Type B pancreatic cell (in vitro differentiated cells): ENCODE data around the gene PTRH1. TPM values are rescaled to one million over a fixed set of nuclear protein-coding genes. Genes with fewer than 3 reads are reported as not detected.

Experiments
- DNase-seq: peaks from one replicate; pipeline ENCODE4 v3.0.0; 2021; ENCODE audit warnings: mixed read lengths; ENCODE audit not compliant: unreplicated experiment; ENCODE audit errors: extremely low spot score
- H3K27ac Mint-ChIP-seq: 2 replicates; pipeline ENCODE4 v1.8.0; 2021; ENCODE audit warnings: mild to moderate bottlenecking, mixed read lengths
- H3K27me3 Mint-ChIP-seq: 2 replicates; pipeline ENCODE4 v1.8.0; 2021; ENCODE audit warnings: mixed read lengths
- H3K36me3 Mint-ChIP-seq: 2 replicates; pipeline ENCODE4 v1.8.0; 2021; ENCODE audit warnings: mixed read lengths
- H3K4me1 Mint-ChIP-seq: one replicate; pipeline ENCODE4 v1.8.0; 2021; ENCODE audit warnings: mixed read lengths; ENCODE audit not compliant: unreplicated experiment
- H3K4me3 Mint-ChIP-seq: 2 replicates; pipeline ENCODE4 v1.8.0; 2021; ENCODE audit warnings: mild to moderate bottlenecking, mixed read lengths
- H3K9me3 Mint-ChIP-seq: 2 replicates; pipeline ENCODE4 v1.8.0; 2021; ENCODE audit warnings: mixed read lengths
- CTCF ChIP-seq: fragments of 200-600 bp; sonication (generic); conservative IDR thresholded peaks from 2 replicates; pipeline ENCODE4 v1.5.0; 2021; ENCODE audit warnings: antibody characterized with exemption, mild to moderate bottlenecking
- total RNA-seq: library from RNA; stranded (reverse); gene quantifications from 2 replicates; pipeline ENCODE4 v1.2.1, GENCODE V29; 2021; ENCODE audit warnings: low replicate concordance

The PTRH1 gene
- total RNA-seq, 1 donor from 2014 or later = 13.9 TPM

GRCh38 chr9:127753622-127754021, 38.2 kb upstream of the PTRH1 start:
- peaks cover 3% of the 10 kb centered on the region for H3K4me1 Mint-ChIP-seq
- H3K36me3 Mint-ChIP-seq = no peaks in the 10 kb centered on the region
- no peak for TF ChIP-seq CTCF
- no peak for DNase-seq
- H3K4me3 Mint-ChIP-seq = no peak overlapping the region
- peaks cover 52% of the 10 kb centered on the region for H3K27me3 Mint-ChIP-seq
- H3K27ac Mint-ChIP-seq = no peak overlapping the region
- H3K9me3 Mint-ChIP-seq = no peaks in the 10 kb centered on the region

GRCh38 chr9:127753148-127753547, 37.7 kb upstream of the PTRH1 start:
- no peaks in the 10 kb centered on the region for H3K9me3 Mint-ChIP-seq
- no peaks in the 10 kb centered on the region for H3K4me1 Mint-ChIP-seq
- no peak overlapping the region for H3K27ac Mint-ChIP-seq
- TF ChIP-seq CTCF = no peak
- H3K27me3 Mint-ChIP-seq = peaks cover 48% of the 10 kb centered on the region
- H3K4me3 Mint-ChIP-seq = peak overlapping the region; percentile 53
- H3K36me3 Mint-ChIP-seq = no peaks in the 10 kb centered on the region
- no peak for DNase-seq

GRCh38 chr9:127751269-127752054, 36.0 kb upstream of the PTRH1 start:
- no peak for DNase-seq
- H3K27ac Mint-ChIP-seq = no peak overlapping the region
- no peaks in the 10 kb centered on the region for H3K9me3 Mint-ChIP-seq
- peaks cover 43% of the 10 kb centered on the region for H3K27me3 Mint-ChIP-seq
- H3K4me1 Mint-ChIP-seq = no peaks in the 10 kb centered on the region
- TF ChIP-seq CTCF = no peak
- H3K36me3 Mint-ChIP-seq = no peaks in the 10 kb centered on the region
- peak overlapping the region; percentile 66 for H3K4me3 Mint-ChIP-seq

GRCh38 chr9:127749090-127749787, 33.8 kb upstream of the PTRH1 start:
- no peak for TF ChIP-seq CTCF
- Mint-ChIP-seq H3K4me3 (no peak overlapping the region), H3K27ac (no peak overlapping the region), H3K27me3 (peaks cover 34% of the 10 kb centered on the region), H3K36me3 (no peaks in the 10 kb centered on the region), H3K4me1 (no peaks in the 10 kb centered on the region), H3K9me3 (no peaks in the 10 kb centered on the region)
- DNase-seq = no peak

GRCh38 chr9:127746959-127747569, 31.6 kb upstream of the PTRH1 start:
- no peak for DNase-seq
- Mint-ChIP-seq H3K27ac (no peak overlapping the region), H3K36me3 (no peaks in the 10 kb centered on the region), H3K4me3 (no peak overlapping the region), H3K27me3 (peaks cover 19% of the 10 kb centered on the region), H3K4me1 (peaks cover 4% of the 10 kb centered on the region), H3K9me3 (no peaks in the 10 kb centered on the region)
- no peak for TF ChIP-seq CTCF
